SK-N-SH (cell line): ENCODE results near the gene UBTF. TPM values are rescaled to one million over a fixed set of nuclear protein-coding genes. Genes with fewer than 3 reads are reported as not detected.

Source experiments
- CTCF ChIA-PET: fragments of 300-600, 350-600 bp; formaldehyde crosslinking; extraction: SDS; loops from one replicate; lab custom pipeline; 2021; lab: Yijun Ruan, JAX
- POLR2A ChIA-PET: fragments of 350-600 bp; sonication (Branson Sonifier 250); formaldehyde crosslinking; extraction: SDS; loops from one replicate; lab custom pipeline; 2020; ENCODE audit warnings: antibody characterized with exemption, inconsistent platforms; lab: Yijun Ruan, JAX
- DNase-seq: peaks from one replicate; pipeline ENCODE4 v3.0.0; 2012
- H2AFZ ChIP-seq: fragments of 200-600 bp; sonication (generic); 2 replicates; pipeline ENCODE4 v1.8.1; 2016; ENCODE audit warnings: antibody characterized with exemption, mild to moderate bottlenecking, low read depth
- H3F3A ChIP-seq: fragments of 200-600 bp; sonication (generic); replicated peaks from 2 replicates; pipeline ENCODE3; 2016; ENCODE audit warnings: antibody characterized with exemption, mild to moderate bottlenecking; ENCODE audit not compliant: insufficient read depth
- H3K27ac ChIP-seq, 2 experiments: fragments of 200-500 bp in 1 of 2; fragments of 200-600 bp in 1 of 2; sonication (Bioruptor generic) in 1 of 2; sonication (generic), shearing (Covaris generic) in 1 of 2; 2 replicates each; pipeline versions ENCODE4 v1.5.1 to v1.6.1; 2014 to 2016; ENCODE audit warnings: low read depth in 2 of 2, inconsistent platforms in 1 of 2, low read length in 1 of 2, mild to moderate bottlenecking in 1 of 2, mixed read lengths in 1 of 2
- H3K27me3 ChIP-seq: fragments of 200-600 bp; sonication (generic), shearing (Covaris generic); 2 replicates; pipeline ENCODE4 v1.6.1; 2016; ENCODE audit warnings: mixed run types; ENCODE audit not compliant: insufficient read depth
- H3K36me3 ChIP-seq, 2 experiments: fragments of 200-500 bp in 1 of 2; fragments of 200-600 bp in 1 of 2; sonication (Bioruptor generic) in 1 of 2; sonication (generic) in 1 of 2; replicated peaks in 1 of 2; 2 replicates each; pipeline versions ENCODE3 to v1.5.1; 2014 to 2016; ENCODE audit warnings: low read length in 1 of 2, mild to moderate bottlenecking in 1 of 2; ENCODE audit not compliant: insufficient read depth in 2 of 2, control insufficient read depth in 1 of 2
- H3K4me1 ChIP-seq, 2 experiments: fragments of 200-500 bp in 1 of 2; fragments of 200-600 bp in 1 of 2; sonication (Bioruptor generic) in 1 of 2; sonication (generic), shearing (Covaris generic) in 1 of 2; 2 replicates each; pipeline versions ENCODE4 v1.5.1 to v1.6.1; 2014 to 2016; ENCODE audit warnings: low read depth in 1 of 2, low read length in 1 of 2, mixed run types in 1 of 2; ENCODE audit not compliant: insufficient read depth in 2 of 2, control insufficient read depth in 1 of 2
- H3K4me2 ChIP-seq: fragments of 200-600 bp; sonication (generic), shearing (Covaris generic); 2 replicates; pipeline ENCODE4 v1.6.1; 2017; ENCODE audit warnings: mixed run types
- H3K4me3 ChIP-seq, 2 experiments: fragments of 200-500 bp in 1 of 2; fragments of 200-600 bp in 1 of 2; sonication (Bioruptor generic) in 1 of 2; sonication (generic), shearing (Covaris generic) in 1 of 2; 2 replicates each; pipeline versions ENCODE4 v1.5.1 to v1.8.1; 2014 to 2016; ENCODE audit warnings: low read depth in 2 of 2, inconsistent platforms in 1 of 2, low read length in 1 of 2, mild to moderate bottlenecking in 1 of 2, mixed read lengths in 1 of 2, moderate library complexity in 1 of 2
- H3K79me2 ChIP-seq: fragments of 200-600 bp; sonication (generic); 2 replicates; pipeline ENCODE4 v1.8.1; 2017; ENCODE audit warnings: mild to moderate bottlenecking; ENCODE audit not compliant: insufficient read depth
- H3K9ac ChIP-seq: fragments of 200-600 bp; sonication (generic); 2 replicates; pipeline ENCODE4 v1.6.1; 2017; ENCODE audit warnings: mixed run types
- H3K9me2 ChIP-seq: fragments of 200-600 bp; sonication (generic); 2 replicates; pipeline ENCODE4 v1.6.1; 2017; ENCODE audit warnings: mixed run types
- H3K9me3 ChIP-seq: fragments of 200-600 bp; sonication (generic); 2 replicates; pipeline ENCODE4 v1.6.1; 2017; ENCODE audit warnings: mixed run types, mild to moderate bottlenecking, moderate library complexity
- H4K20me1 ChIP-seq: fragments of 200-600 bp; sonication (generic); 2 replicates; pipeline ENCODE4 v1.6.1; 2017; ENCODE audit warnings: mild to moderate bottlenecking, mixed run types; ENCODE audit not compliant: insufficient read depth
- CHD2 ChIP-seq: fragments of 150-350 bp; IDR thresholded peaks from 2 replicates; pipeline ENCODE4 v1.6.1; 2018; ENCODE audit warnings: low read length; ENCODE audit not compliant: partially characterized antibody
- ELF1 ChIP-seq: IDR thresholded peaks from 2 replicates; pipeline ENCODE4 v1.4.0; 2012
- EP300 ChIP-seq, 2 experiments: IDR thresholded peaks; 2 replicates each; pipeline versions ENCODE4 v1.4.0 to v1.6.1; 2012; ENCODE audit warnings: borderline replicate concordance in 1 of 2, low read depth in 1 of 2, low read length in 1 of 2
- FOXJ3 ChIP-seq: sonication (generic); formaldehyde crosslinking; IDR thresholded peaks from 2 replicates; pipeline ENCODE4 v1.5.1; 2020; ENCODE audit warnings: mild to moderate bottlenecking, missing genetic modification reagents
- FOXM1 ChIP-seq: IDR thresholded peaks from 2 replicates; pipeline ENCODE4 v1.4.0; 2012; ENCODE audit warnings: low read depth, mild to moderate bottlenecking
- GATA2 ChIP-seq: sonication (generic); formaldehyde crosslinking; IDR thresholded peaks from 2 replicates; pipeline ENCODE4 v1.5.0; 2020; ENCODE audit warnings: mild to moderate bottlenecking, missing genetic modification reagents
- JUND ChIP-seq: IDR thresholded peaks from 2 replicates; pipeline ENCODE4 v1.4.0; 2012
- MEF2A ChIP-seq: IDR thresholded peaks from 2 replicates; pipeline ENCODE4 v1.4.0; 2012; ENCODE audit warnings: low read depth, borderline replicate concordance
- MXI1 ChIP-seq: IDR thresholded peaks from 2 replicates; pipeline ENCODE4 v1.6.1; 2012; ENCODE audit warnings: mild to moderate bottlenecking, low read depth, low read length, improper control_type of control experiment
- NFIC ChIP-seq: IDR thresholded peaks from 2 replicates; pipeline ENCODE4 v1.4.0; 2012; ENCODE audit warnings: borderline replicate concordance
- NRF1 ChIP-seq: IDR thresholded peaks from 2 replicates; pipeline ENCODE4 v1.6.1; 2012; ENCODE audit warnings: low read depth, mild to moderate bottlenecking, low read length
- POLR2AphosphoS5 ChIP-seq: IDR thresholded peaks from 2 replicates; pipeline ENCODE4 v1.6.1; 2012; ENCODE audit warnings: low read depth, low read length
- RAD21 ChIP-seq: IDR thresholded peaks from 2 replicates; pipeline ENCODE4 v1.6.1; 2012; ENCODE audit warnings: mild to moderate bottlenecking, low read length
- RFX5 ChIP-seq: IDR thresholded peaks from 2 replicates; pipeline ENCODE4 v1.6.1; 2012; ENCODE audit warnings: mild to moderate bottlenecking, improper control_type of control experiment, low read length
- SIN3A ChIP-seq: IDR thresholded peaks from 2 replicates; pipeline ENCODE4 v1.6.1; 2012; ENCODE audit warnings: low read depth, mild to moderate bottlenecking, low read length, moderate library complexity, borderline replicate concordance
- TCF12 ChIP-seq: IDR thresholded peaks from 2 replicates; pipeline ENCODE4 v1.4.0; 2012
- YY1 ChIP-seq: IDR thresholded peaks from 2 replicates; pipeline ENCODE4 v1.4.0; 2012; ENCODE audit warnings: low read depth, mild to moderate bottlenecking
- WGBS: methylation state at CpG from one replicate; pipeline ENCODE4 v1.1.6; 2017; ENCODE audit warnings: low lambda C conversion rate; 5-methylcytosine and 5-hydroxymethylcytosine counted together
- polyA plus RNA-seq, 3 experiments: library from polyadenylated mRNA; depleted of rRNA; stranded (reverse); fragments of >200 nt; gene quantifications; 2 replicates each; pipeline ENCODE4 v1.2.3, GENCODE V29; 2012
- TF ChIP-seq, protein P1 (sequence below): IDR thresholded peaks from 2 replicates; pipeline ENCODE4; 2012
- TF ChIP-seq, protein P2 (sequence below): IDR thresholded peaks from 2 replicates; pipeline ENCODE4 v1.4.0; 2012; ENCODE audit warnings: low read depth, borderline replicate concordance
- TF ChIP-seq, protein P3 (sequence below): fragments of 200-600 bp; sonication (generic); IDR thresholded peaks from 2 replicates; pipeline ENCODE4 v1.6.1; 2017; ENCODE audit warnings: antibody characterized with exemption, mild to moderate bottlenecking, moderate library complexity
- TF ChIP-seq, protein P4 (sequence below): IDR thresholded peaks from 2 replicates; pipeline ENCODE4 v1.4.0; 2012; ENCODE audit warnings: low read depth
- TF ChIP-seq, protein P5 (sequence below): fragments of 150-350 bp; IDR thresholded peaks from 2 replicates; pipeline ENCODE4 v1.6.1; 2016; ENCODE audit warnings: mild to moderate bottlenecking, low read depth, low read length
- TF ChIP-seq, protein P6 (sequence below): fragments of 150-350 bp; IDR thresholded peaks from 2 replicates; pipeline ENCODE4 v1.6.1; 2017; ENCODE audit warnings: antibody characterized with exemption, low read length, low read depth, borderline replicate concordance
- TF ChIP-seq, protein P7 (sequence below): IDR thresholded peaks from 2 replicates; pipeline ENCODE4 v1.4.0; 2012; ENCODE audit warnings: low read depth, borderline replicate concordance

UBTF gene
- polyA plus RNA-seq, 1 of the 3 experiments (the other 2 are of a cell fraction): 37.2 TPM

DNA sequence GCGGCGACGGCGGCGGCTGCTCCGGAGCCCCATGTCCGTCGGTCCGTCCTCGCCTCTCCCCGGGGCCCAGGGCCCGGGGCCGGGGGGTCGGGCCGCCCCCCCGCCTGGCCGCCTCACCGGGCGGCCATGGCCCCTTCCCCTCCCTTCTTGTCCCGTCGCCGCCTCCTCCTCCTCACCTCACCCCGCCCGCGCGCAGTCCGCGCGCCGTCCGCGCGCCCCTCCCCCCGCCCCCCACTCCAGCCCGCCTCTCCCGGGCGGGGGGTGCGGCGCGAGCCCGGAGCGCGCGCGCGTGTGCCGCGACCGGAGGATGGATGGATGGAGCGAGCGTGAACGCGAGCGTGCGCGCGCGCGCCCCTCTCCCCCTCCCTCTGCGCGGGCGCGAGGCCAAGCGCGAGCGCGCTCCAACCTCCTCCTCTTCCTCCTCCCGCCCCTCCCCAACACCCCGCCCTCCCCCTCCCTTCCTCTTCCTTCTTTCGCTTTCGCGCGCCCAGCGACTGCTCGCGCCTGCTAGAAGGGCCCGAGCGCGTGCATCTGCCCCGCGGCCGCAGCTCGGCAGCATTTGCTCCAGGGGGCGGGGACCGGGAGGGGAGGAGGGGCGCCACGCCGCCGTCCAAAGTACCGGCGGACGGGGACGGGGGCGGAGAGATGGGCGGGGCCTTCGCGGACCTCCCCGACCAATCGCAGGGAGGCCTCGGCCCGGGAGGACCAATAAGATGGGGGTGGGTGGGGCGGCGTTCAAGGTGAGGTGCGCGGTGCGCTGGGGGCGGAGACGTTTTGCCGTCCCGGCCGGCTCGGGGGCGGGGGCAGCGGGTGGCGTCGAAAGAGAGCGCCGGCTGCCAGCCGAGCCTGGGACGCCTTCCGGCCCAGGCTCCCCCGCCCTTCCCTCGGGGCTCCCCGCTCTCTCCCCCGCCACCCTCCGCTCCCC is 19.7 kb downstream of the UBTF start, which contains the start of gene ATXN7L3:
Gene ATXN7L3 (minus strand): TSS at position 332 of the 925 bp plus-strand sequence. CDS start 1,814 bp downstream, outside the sequence.
- DNase-seq: peak; percentile 99
- H3K79me2 ChIP-seq: peaks cover 39% of the 10 kb centered on the region
- ChIA-PET POLR2A (interaction anchor here (0.9 to 1.6 kb wide), 5 partner anchors 13 to 110 kb away, joined by 3 to 7 read pairs (median 3); partner anchors contain the start of genes RUNDC3A, TMUB2 and UBTF), CTCF (interaction anchor here (0.5 to 6.6 kb wide), 5 partner anchors 10 to 131 kb away, joined by 3 to 61 read pairs (median 16); partner anchors contain the start of gene UBTF)
- H3F3A ChIP-seq: peaks cover 10% of the 10 kb centered on the region
- no peaks in the 10 kb centered on the region for H3K9me2 ChIP-seq
- H3K9me3 ChIP-seq: no peaks in the 10 kb centered on the region
- H3K27ac ChIP-seq: peak within 1 kb of the TSS; percentile 85 to 96
- no peaks in the 10 kb centered on the region for H3K27me3 ChIP-seq
- H3K36me3 ChIP-seq: peaks cover 23 to 26% of the 10 kb centered on the region in 2 experiments
- no peaks in the 10 kb centered on the region for H4K20me1 ChIP-seq
- H2AFZ ChIP-seq: peak within 1 kb of the TSS; percentile 82
- peak within 1 kb of the TSS; percentile 79 to 83 for H3K4me3 ChIP-seq
- H3K4me2 ChIP-seq: peak within 1 kb of the TSS; percentile 95
- WGBS: under 1% methylated on average over 44 of the region's 126 CpGs
- peaks cover 16 to 30% of the 10 kb centered on the region in 2 experiments for H3K4me1 ChIP-seq
- H3K9ac ChIP-seq: peak within 1 kb of the TSS; percentile 96
- TF ChIP-seq FOXM1: no peak
- TF ChIP-seq, protein P1, sequence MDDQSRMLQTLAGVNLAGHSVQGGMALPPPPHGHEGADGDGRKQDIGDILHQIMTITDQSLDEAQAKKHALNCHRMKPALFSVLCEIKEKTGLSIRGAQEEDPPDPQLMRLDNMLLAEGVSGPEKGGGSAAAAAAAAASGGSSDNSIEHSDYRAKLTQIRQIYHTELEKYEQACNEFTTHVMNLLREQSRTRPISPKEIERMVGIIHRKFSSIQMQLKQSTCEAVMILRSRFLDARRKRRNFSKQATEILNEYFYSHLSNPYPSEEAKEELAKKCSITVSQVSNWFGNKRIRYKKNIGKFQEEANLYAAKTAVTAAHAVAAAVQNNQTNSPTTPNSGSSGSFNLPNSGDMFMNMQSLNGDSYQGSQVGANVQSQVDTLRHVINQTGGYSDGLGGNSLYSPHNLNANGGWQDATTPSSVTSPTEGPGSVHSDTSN: 0 out of 2 replicates have a peak, but pooled peaks have one; percentile 7
- TF ChIP-seq YY1: no peak
- no peak for TF ChIP-seq JUND
- TF ChIP-seq, protein P2, sequence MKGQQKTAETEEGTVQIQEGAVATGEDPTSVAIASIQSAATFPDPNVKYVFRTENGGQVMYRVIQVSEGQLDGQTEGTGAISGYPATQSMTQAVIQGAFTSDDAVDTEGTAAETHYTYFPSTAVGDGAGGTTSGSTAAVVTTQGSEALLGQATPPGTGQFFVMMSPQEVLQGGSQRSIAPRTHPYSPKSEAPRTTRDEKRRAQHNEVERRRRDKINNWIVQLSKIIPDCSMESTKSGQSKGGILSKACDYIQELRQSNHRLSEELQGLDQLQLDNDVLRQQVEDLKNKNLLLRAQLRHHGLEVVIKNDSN: no peak
- TF ChIP-seq MEF2A: no peak
- 0 out of 2 replicates have a peak, but pooled peaks have one; percentile 16 for TF ChIP-seq SIN3A
- TF ChIP-seq, protein P3, sequence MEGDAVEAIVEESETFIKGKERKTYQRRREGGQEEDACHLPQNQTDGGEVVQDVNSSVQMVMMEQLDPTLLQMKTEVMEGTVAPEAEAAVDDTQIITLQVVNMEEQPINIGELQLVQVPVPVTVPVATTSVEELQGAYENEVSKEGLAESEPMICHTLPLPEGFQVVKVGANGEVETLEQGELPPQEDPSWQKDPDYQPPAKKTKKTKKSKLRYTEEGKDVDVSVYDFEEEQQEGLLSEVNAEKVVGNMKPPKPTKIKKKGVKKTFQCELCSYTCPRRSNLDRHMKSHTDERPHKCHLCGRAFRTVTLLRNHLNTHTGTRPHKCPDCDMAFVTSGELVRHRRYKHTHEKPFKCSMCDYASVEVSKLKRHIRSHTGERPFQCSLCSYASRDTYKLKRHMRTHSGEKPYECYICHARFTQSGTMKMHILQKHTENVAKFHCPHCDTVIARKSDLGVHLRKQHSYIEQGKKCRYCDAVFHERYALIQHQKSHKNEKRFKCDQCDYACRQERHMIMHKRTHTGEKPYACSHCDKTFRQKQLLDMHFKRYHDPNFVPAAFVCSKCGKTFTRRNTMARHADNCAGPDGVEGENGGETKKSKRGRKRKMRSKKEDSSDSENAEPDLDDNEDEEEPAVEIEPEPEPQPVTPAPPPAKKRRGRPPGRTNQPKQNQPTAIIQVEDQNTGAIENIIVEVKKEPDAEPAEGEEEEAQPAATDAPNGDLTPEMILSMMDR: no peak
- no peak for TF ChIP-seq ELF1
- TF ChIP-seq, protein P4, sequence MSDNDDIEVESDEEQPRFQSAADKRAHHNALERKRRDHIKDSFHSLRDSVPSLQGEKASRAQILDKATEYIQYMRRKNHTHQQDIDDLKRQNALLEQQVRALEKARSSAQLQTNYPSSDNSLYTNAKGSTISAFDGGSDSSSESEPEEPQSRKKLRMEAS: peak; percentile 48; the same call in 1 of the 2 replicates
- TF ChIP-seq RFX5: no peak
- no peak for TF ChIP-seq TCF12
- TF ChIP-seq, protein P5, sequence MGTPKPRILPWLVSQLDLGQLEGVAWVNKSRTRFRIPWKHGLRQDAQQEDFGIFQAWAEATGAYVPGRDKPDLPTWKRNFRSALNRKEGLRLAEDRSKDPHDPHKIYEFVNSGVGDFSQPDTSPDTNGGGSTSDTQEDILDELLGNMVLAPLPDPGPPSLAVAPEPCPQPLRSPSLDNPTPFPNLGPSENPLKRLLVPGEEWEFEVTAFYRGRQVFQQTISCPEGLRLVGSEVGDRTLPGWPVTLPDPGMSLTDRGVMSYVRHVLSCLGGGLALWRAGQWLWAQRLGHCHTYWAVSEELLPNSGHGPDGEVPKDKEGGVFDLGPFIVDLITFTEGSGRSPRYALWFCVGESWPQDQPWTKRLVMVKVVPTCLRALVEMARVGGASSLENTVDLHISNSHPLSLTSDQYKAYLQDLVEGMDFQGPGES: peak; percentile 43; the same call in 1 of the 2 replicates
- no peak for TF ChIP-seq EP300 (IDR thresholded peaks at IDR 0.05; ENCODE audit: borderline replicate concordance in 1 of 2, low read depth in 1 of 2, low read length in 1 of 2)
- TF ChIP-seq POLR2AphosphoS5: peak; percentile 30; the same call in 1 of the 2 replicates
- no peak; the same call in 1 of the 2 replicates for TF ChIP-seq NFIC
- TF ChIP-seq NRF1: peak; percentile 48
- no peak for TF ChIP-seq RAD21
- 0 out of 2 replicates have a peak, but pooled peaks have one; percentile 34 for TF ChIP-seq MXI1
- TF ChIP-seq FOXJ3 (CRISPR knock-in tag): no peak
- TF ChIP-seq, protein P6, sequence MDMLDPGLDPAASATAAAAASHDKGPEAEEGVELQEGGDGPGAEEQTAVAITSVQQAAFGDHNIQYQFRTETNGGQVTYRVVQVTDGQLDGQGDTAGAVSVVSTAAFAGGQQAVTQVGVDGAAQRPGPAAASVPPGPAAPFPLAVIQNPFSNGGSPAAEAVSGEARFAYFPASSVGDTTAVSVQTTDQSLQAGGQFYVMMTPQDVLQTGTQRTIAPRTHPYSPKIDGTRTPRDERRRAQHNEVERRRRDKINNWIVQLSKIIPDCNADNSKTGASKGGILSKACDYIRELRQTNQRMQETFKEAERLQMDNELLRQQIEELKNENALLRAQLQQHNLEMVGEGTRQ: no peak
- peak; percentile 70 for TF ChIP-seq CHD2
- TF ChIP-seq GATA2 (CRISPR knock-in tag): no peak
- TF ChIP-seq, protein P7, sequence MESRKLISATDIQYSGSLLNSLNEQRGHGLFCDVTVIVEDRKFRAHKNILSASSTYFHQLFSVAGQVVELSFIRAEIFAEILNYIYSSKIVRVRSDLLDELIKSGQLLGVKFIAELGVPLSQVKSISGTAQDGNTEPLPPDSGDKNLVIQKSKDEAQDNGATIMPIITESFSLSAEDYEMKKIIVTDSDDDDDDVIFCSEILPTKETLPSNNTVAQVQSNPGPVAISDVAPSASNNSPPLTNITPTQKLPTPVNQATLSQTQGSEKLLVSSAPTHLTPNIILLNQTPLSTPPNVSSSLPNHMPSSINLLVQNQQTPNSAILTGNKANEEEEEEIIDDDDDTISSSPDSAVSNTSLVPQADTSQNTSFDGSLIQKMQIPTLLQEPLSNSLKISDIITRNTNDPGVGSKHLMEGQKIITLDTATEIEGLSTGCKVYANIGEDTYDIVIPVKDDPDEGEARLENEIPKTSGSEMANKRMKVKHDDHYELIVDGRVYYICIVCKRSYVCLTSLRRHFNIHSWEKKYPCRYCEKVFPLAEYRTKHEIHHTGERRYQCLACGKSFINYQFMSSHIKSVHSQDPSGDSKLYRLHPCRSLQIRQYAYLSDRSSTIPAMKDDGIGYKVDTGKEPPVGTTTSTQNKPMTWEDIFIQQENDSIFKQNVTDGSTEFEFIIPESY: no peak
